Glomerular endothelial cell (primary cell): Measurements from ENCODE around the gene AFAP1. TPM values are rescaled to one million over a fixed set of nuclear protein-coding genes. Genes with fewer than 3 reads are reported as not detected.

Source experiments
- DNase-seq: peaks from one replicate; pipeline ENCODE4 v3.0.0-alpha.2; 2011; ENCODE audit warnings: low read depth, low spot score; ENCODE audit errors: extremely low read depth
- total RNA-seq: library from RNA; depleted of rRNA; stranded (reverse); fragments of >200 nt; gene quantifications from 2 replicates; pipeline ENCODE4 v1.2.3, GENCODE V29; 2015

The AFAP1 gene, protein sequence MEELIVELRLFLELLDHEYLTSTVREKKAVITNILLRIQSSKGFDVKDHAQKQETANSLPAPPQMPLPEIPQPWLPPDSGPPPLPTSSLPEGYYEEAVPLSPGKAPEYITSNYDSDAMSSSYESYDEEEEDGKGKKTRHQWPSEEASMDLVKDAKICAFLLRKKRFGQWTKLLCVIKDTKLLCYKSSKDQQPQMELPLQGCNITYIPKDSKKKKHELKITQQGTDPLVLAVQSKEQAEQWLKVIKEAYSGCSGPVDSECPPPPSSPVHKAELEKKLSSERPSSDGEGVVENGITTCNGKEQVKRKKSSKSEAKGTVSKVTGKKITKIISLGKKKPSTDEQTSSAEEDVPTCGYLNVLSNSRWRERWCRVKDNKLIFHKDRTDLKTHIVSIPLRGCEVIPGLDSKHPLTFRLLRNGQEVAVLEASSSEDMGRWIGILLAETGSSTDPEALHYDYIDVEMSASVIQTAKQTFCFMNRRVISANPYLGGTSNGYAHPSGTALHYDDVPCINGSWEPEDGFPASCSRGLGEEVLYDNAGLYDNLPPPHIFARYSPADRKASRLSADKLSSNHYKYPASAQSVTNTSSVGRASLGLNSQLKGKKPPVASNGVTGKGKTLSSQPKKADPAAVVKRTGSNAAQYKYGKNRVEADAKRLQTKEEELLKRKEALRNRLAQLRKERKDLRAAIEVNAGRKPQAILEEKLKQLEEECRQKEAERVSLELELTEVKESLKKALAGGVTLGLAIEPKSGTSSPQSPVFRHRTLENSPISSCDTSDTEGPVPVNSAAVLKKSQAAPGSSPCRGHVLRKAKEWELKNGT
- total RNA-seq, result 88.3 and 92.8 TPM in 2 replicates

DNA sequence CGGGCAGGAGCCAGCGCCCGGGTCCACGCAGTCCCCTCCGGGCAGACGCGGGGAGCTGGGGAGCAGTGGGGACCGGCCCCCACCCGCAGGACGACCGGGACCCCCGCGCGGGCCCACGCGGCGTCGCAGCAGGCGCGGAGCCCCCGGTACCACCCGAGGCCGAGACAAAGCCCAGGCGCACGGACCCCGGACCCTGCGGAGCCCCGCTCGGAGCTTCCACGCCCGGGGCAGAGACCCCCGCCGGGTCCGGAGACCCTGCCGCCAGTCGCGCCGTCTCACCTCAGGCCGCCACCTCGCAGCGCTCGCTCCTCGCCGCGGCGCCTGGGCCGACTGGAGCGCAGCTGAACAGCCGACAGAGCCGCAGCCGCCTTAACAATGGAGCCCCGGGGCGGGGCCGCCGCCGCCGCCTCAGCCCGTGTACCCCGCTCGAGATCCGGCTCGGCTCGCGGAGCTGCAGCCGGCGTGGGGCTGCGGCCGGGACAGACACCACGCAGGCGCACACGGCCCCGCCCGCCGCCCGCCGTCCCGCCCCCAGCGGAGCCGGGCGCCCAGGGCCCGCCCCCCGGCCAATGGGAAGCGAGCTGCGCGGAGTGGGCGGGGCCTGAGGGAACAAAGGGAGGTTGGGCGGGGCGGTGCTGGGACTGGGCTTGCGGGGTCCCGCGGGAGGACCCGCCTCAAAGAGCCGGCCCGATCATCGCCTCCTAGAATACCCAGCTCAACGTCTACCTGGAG is at the start of gene AFAP1:
AFAP1 (minus strand) TSS at position 485 of the 732 bp plus-strand sequence. CDS start 67,783 bp downstream, outside the sequence.
- no peak for DNase-seq

- DNase-seq, result no peak
These were observed 48.8 kb upstream of the AFAP1 start for GRCh38 chr4:7988437-7988836.

- peak; percentile 71 for DNase-seq
These were observed 47.7 kb upstream of the AFAP1 start for GRCh38 chr4:7987148-7987989.

- DNase-seq, result no peak
These were observed 46.3 kb upstream of the AFAP1 start for GRCh38 chr4:7985891-7986441.

DNA sequence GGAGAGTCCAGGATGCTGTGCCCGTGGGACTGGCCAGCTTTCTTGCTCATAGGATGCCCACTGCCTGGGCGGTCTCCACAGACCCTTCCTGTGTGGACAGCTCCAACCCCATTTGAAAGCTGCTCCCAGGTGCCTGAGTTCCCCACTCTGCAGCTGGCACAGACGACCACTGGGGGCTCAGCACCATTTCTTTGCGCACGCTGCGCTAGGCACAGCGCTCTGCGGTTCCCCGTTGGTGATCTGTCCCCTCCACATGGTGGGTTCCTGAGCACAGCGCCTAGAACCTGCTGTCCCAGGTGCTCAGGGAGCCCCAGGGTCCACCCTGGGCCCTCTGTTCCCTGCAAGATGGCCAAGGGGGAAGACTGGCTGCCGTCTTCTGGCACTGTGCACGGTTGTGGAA is 45.4 kb upstream of the AFAP1 start:
- DNase-seq, result no peak

DNA sequence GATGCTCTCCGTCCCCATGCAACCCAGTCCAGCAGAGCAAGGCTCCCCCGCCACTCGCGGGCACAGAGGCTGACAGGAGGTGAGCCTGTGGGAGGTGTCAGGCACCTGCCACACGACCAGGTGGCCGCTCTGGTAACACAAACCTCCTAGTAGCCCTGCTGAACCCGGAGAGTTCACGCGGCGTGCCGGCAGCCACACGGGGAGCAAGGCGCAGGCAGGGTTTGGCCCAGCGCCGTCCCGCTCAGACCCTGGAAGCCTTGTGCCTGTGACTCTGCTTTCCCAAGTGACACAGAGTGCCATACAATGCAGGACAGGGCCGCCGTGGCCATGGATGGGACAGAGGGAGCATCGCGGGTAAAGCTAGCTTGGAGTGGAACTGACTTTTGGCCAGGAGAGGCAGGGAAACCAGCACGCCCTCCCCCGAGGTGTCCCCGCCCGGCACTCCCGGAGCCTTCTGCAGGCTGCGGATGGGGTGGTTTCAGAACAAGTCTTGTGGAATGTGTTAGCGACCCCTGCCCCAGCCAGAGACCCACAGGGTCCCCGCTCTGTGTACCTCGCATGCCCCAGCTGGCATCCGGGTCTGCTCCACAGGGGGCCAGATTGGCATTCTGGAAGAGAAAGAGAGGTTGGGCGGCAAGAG is 44.7 kb upstream of the AFAP1 start:
- no peak for DNase-seq

- DNase-seq, result no peak
These were observed 43.6 kb upstream of the AFAP1 start for GRCh38 chr4:7983296-7983695.

DNA sequence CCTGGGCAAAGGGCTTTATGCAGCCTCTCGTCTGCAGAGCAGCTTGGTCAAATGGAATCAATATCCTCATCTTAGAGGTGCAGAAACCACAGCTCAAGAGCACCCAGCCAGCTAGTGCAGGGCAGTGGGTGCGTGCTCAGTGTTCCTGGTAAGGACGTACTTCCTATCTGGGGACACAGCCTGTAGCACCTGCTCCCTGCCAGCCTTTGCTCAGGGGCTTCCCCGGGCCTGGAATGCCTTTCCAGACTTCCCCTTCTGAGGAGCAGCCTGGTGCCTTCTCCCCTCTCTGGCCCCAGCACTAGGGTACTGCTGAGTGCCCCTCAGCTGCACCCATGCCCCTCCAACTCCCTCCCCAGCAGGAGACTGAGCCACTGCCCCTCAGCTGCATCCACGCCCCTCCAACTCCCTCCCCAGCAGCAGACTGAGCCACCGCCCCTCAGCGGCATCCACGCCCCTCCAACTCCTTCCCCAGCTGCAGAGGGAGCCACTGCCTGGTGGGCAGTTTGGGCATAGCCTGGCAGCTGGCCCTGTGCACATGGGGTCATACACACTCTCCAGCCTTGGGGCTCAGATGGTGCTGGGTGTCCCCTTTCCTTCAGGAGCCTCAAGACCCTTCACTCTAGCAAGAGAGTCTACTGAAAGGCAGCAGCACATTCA is 42.2 kb upstream of the AFAP1 start:
- no peak for DNase-seq

DNA sequence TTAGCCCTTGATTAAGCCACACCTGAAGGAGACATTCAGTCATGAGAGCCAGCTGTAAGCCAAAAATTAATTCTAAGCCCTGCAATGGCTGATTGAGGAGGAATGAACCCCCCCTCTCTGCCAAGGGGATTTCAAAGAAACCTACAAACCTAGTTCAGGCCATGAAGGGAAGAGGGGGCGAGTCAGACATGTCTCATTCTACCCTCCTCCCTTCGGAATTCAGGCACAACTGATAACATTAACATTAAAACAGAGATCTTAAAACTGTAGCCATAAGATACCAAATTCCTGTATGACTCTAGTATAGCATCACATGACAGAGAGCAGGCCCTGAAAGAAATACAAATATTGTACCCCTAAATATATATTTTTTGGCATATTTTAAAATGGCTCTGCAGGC is 40.4 kb upstream of the AFAP1 start:
- DNase-seq, result no peak

DNA sequence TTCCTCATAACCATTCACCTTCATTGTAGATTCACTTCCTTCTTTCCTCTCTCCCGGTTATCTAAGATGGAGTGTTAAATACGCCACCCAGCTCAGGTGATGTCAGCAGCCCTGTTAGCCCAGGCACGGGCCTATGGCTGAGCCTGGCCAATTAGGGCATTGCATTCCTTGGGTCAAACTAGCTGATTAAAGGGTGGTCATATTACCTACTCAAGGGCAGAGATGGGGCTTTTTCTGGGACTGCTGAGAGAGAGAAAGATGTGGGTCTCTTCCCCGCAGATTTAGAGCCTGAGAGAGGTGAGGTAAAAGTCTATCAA is 39.9 kb upstream of the AFAP1 start:
- no peak for DNase-seq

GRCh38 chr4:7978907-7979651 is 39.4 kb upstream of the AFAP1 start:
- DNase-seq, result no peak

DNA sequence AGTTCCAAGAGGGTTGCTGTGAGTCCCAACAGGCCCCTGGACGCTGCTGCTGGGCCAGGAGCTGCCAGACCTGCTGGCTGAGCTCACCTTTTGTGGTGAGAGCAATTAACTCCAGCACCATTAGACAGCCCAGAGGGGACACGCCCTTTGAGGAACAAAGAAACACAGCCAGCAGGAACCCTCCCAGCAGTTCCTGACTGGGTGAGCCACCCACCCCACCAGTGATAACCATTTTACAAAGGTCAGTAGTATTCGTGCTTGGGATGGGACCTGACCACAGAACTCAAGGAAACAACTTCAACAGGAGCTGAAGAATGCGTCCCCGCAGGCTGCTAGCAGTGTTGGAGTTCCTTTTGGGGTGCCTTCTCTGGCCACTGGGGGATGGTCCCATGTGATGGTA is 38.8 kb upstream of the AFAP1 start:
- no peak for DNase-seq

- no peak for DNase-seq
These were observed 37.0 kb upstream of the AFAP1 start for GRCh38 chr4:7976634-7977033.

- no peak for DNase-seq
These were observed 36.4 kb upstream of the AFAP1 start for GRCh38 chr4:7976025-7976424.

GRCh38 chr4:7974425-7974824 is 34.8 kb upstream of the AFAP1 start:
- DNase-seq, result no peak

DNA sequence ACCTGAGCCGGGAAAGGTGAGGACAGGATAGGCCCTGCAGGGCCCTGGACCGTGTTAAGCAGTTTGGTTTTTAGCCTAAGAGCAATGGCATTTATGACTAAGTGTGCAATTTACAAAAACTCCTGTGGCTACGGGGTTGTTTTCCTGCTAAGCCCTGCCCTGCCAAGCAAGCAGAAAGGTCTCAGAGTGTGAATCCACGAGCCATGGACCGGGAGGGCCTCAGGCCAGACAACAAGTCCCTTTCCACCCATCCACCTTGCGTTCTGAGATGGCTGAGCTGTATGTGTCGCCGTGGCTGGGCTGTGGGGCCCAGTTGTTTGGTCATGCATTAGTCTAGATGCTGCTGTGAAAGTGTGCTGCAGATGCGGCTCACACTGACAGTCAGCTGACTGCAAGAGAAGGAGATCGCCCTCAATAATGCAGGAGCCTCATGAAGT is 33.9 kb upstream of the AFAP1 start:
- DNase-seq, result no peak

DNA sequence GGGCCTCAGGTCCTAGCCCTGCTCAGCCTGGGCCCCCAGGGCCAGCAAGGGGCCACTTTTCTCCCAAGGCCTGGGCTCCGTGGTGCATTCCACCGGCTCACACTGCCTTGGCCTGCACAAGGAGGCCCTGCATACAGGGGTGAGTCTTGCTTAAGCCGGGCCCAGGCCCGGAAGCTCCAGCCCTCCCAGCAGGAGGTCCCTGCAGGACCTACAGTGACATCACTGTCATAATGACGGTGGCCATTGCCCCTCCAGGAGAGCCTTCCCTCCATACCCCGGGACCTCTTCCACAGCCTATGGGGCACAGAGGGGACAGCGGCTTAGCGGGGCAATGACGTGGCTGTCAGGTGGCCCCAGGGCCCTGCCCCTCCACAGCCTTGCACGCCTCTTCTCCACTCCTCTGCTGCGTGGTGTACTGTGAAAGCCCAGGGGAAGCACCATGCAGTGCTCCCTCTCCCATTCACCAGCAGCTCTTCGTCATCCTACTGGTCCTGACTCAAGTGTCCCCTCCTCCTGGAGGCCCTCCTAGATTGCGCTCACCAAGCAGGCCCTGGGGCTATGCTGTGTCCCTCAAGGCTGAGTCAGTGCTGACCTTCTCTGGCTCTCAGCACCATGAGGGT is 32.3 kb upstream of the AFAP1 start:
- DNase-seq, result no peak

- DNase-seq, result no peak
These were observed 31.5 kb upstream of the AFAP1 start for GRCh38 chr4:7971159-7971631.
